Measurements from ENCODE around the gene RAD51B.

RAD51B gene

GRCh38 chr14:68341411-68342212, 522.0 kb downstream of the RAD51B start:
- H3K27ac ChIP-seq: no peak overlapping the region
- no peak for TF ChIP-seq CTCF (conservative IDR thresholded peaks at IDR 0.05)

- no peak overlapping the region for H3K27ac ChIP-seq
- TF ChIP-seq ZFX (IDR thresholded peaks at IDR 0.05): no peak
- TF ChIP-seq CTCF (conservative IDR thresholded peaks at IDR 0.05): no peak
These were observed 522.7 kb downstream of the RAD51B start for GRCh38 chr14:68342216-68342763.

- no peak overlapping the region for H3K27ac ChIP-seq
These were observed 524.0 kb downstream of the RAD51B start for GRCh38 chr14:68343534-68344118.

GRCh38 chr14:68345738-68346137, 526.2 kb downstream of the RAD51B start:
- no peak for TF ChIP-seq ZFX (IDR thresholded peaks at IDR 0.05)
- no peak for TF ChIP-seq CTCF (conservative IDR thresholded peaks at IDR 0.05)
- H3K27ac ChIP-seq: no peak overlapping the region

More at GRCh38 chr14:68343534-68344118, 524.0 kb downstream of the RAD51B start:
- TF ChIP-seq CTCF (conservative IDR thresholded peaks at IDR 0.05) (no peak), ZFX (IDR thresholded peaks at IDR 0.05) (no peak)

GRCh38 chr14:68346556-68347343, 527.2 kb downstream of the RAD51B start:
- TF ChIP-seq CTCF (conservative IDR thresholded peaks at IDR 0.05) (no peak), ZFX (IDR thresholded peaks at IDR 0.05) (no peak)
- no peak overlapping the region for H3K27ac ChIP-seq

GRCh38 chr14:68349900-68350629, 530.5 kb downstream of the RAD51B start:
- no peak overlapping the region for H3K27ac ChIP-seq
- TF ChIP-seq CTCF (conservative IDR thresholded peaks at IDR 0.05) (no peak), ZFX (IDR thresholded peaks at IDR 0.05) (no peak)

All from C4-2B (cell line).